ENCODE data around the gene TNFSF13. TPM values are rescaled to one million over a fixed set of nuclear protein-coding genes. Genes with fewer than 3 reads are reported as not detected.

The TNFSF13 gene
- total and polyA plus RNA-seq, 2 of the 8 experiments (the other 6 are each of a cell fraction or from before 2014, with no cell fraction given), result 2.1 to 2.6 TPM

DNA sequence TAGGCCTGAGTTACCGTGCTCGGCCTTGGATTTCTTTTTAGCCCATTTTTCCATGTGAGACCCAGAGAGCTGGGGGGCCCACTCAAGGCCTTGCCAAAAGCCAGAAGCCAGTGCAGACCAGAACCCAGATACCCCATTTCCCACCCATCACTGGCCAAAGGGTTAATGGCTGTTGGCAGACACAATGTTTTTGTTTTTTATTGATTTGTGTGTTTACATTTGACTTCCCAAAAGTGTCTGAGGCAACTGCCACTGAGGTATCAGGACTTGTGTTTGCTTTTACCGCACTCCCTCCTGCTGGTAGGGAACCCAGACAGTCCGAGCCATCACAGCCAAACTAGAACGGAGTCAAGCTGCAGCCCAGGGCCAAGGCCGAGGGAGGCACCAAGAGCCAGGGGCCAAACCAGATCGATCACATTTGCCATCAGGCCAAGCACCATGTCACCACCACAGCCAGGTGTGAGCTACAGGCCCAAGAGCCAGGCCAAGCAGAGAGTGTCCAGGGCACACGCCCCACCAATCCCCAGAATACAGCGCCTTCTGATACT is 17.4 kb upstream of the TNFSF13 start:
- H3K14ac ChIP-seq (ENCODE audit: insufficient read length), result no peak overlapping the region
- no peak overlapping the region for H3K4ac ChIP-seq (replicated peaks; ENCODE audit: insufficient read length, low read depth, low read length)
- H4K8ac ChIP-seq (ENCODE audit: extremely low read depth, insufficient read depth, low read length), result no peak overlapping the region
- H2AK5ac ChIP-seq (ENCODE audit: low read depth, low read length), result no peak overlapping the region
- no peak overlapping the region for H2BK20ac ChIP-seq (ENCODE audit: low read length)
- no peaks in the 10 kb centered on the region for H3K36me3 ChIP-seq (ENCODE audit: control insufficient read depth in 2 of 4, insufficient read depth in 4 of 4, low read length in 3 of 4)
- no peak overlapping the region for H4K5ac ChIP-seq (ENCODE audit: insufficient read length, low read depth, low read length)
- H2AFZ ChIP-seq (ENCODE audit: low read length), result no peak overlapping the region
- DNase-seq (ENCODE audit: low read depth in 1 of 2, low spot score in 2 of 2) (no peak), FAIRE-seq (no peak)
- no peak overlapping the region for H4K91ac ChIP-seq (replicated peaks; ENCODE audit: insufficient read length, low read length)
- H3K9ac ChIP-seq (replicated peaks in 1 of 4; ENCODE audit: extremely low read depth in 1 of 4, low read depth in 3 of 4, low read length in 3 of 4), result no peak overlapping the region
- no peaks in the 10 kb centered on the region for H4K20me1 ChIP-seq (replicated peaks in 1 of 2; ENCODE audit: control insufficient read depth in 1 of 2, insufficient read depth in 2 of 2, low read length in 2 of 2)
- POLR2A ChIA-PET (ENCODE audit: partially characterized antibody), result interaction anchor here (0.7 to 1.0 kb wide), 2 partner anchors 16 to 57 kb away, joined by 3 to 4 read pairs; partner anchors contain the start of gene POLR2A
- H3K79me1 ChIP-seq (ENCODE audit: low read depth, low read length), result no peaks in the 10 kb centered on the region
- TF ChIP-seq, protein P1, sequence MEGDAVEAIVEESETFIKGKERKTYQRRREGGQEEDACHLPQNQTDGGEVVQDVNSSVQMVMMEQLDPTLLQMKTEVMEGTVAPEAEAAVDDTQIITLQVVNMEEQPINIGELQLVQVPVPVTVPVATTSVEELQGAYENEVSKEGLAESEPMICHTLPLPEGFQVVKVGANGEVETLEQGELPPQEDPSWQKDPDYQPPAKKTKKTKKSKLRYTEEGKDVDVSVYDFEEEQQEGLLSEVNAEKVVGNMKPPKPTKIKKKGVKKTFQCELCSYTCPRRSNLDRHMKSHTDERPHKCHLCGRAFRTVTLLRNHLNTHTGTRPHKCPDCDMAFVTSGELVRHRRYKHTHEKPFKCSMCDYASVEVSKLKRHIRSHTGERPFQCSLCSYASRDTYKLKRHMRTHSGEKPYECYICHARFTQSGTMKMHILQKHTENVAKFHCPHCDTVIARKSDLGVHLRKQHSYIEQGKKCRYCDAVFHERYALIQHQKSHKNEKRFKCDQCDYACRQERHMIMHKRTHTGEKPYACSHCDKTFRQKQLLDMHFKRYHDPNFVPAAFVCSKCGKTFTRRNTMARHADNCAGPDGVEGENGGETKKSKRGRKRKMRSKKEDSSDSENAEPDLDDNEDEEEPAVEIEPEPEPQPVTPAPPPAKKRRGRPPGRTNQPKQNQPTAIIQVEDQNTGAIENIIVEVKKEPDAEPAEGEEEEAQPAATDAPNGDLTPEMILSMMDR (IDR thresholded peaks at IDR 0.05; ENCODE audit: control extremely low read depth in 1 of 3, insufficient read depth in 1 of 3, low read depth in 1 of 3, low read length in 3 of 3), result no peak
- no peak for TF ChIP-seq RNF2 (IDR thresholded peaks at IDR 0.05; ENCODE audit: borderline replicate concordance, low read depth, low read length, missing control alignments, poor library complexity, severe bottlenecking)
- no peak for TF ChIP-seq TAF7 (optimal IDR thresholded peaks at IDR 0.05; ENCODE audit: borderline replicate concordance, low read depth, low read length)
- TF ChIP-seq ATF2 (IDR thresholded peaks at IDR 0.05; ENCODE audit: low read length), result no peak
- no peak for TF ChIP-seq HDAC6 (IDR thresholded peaks at IDR 0.05; ENCODE audit: low read depth, low read length)
- TF ChIP-seq NANOG (IDR thresholded peaks at IDR 0.05; ENCODE audit: insufficient read depth, low read depth, low read length, poor library complexity, severe bottlenecking), result no peak
- no peak overlapping the region for H3K23ac ChIP-seq (ENCODE audit: insufficient read length)
- peaks cover 0 to 4% of the 10 kb centered on the region in 2 experiments; a peak in 1 of 4 replicates for H3K9me3 ChIP-seq (ENCODE audit: insufficient read depth in 2 of 2, low read depth in 1 of 2, low read length in 1 of 2)
- H3K23me2 ChIP-seq (ENCODE audit: low read depth, low read length), result no peaks in the 10 kb centered on the region
- no peak overlapping the region for H3K56ac ChIP-seq (replicated peaks; ENCODE audit: insufficient read length, low read depth, low read length)
- H2BK5ac ChIP-seq (ENCODE audit: low read depth, low read length), result no peak overlapping the region
- H3K27me3 ChIP-seq (replicated peaks in 1 of 4; ENCODE audit: control insufficient read depth in 3 of 4, extremely low read depth in 1 of 4, insufficient read depth in 3 of 4, low read length in 3 of 4), result no peaks in the 10 kb centered on the region
- no peak overlapping the region for H2BK12ac ChIP-seq (ENCODE audit: low read depth, low read length)
- no peak overlapping the region for H3K27ac ChIP-seq (ENCODE audit: low read depth, low read length)
- CTCF ChIA-PET (ENCODE audit: partially characterized antibody), result interaction anchor here (0.6 to 3.8 kb wide), 9 partner anchors 10 to 145 kb away, joined by 3 to 14 read pairs (median 3); partner anchors contain the start of gene SOX15
- no peaks in the 10 kb centered on the region for H3K79me2 ChIP-seq (ENCODE audit: control insufficient read depth in 1 of 2, insufficient read depth in 2 of 2, low read length in 2 of 2)
- WGBS, 2 experiments (ENCODE audit: extremely low coverage in 1 of 2, insufficient coverage in 1 of 2, insufficient read length in 1 of 2, insufficient replicate concordance in 2 of 2, low coverage in 1 of 2, low lambda C conversion rate in 2 of 2, missing lambda C conversion rate in 1 of 2), result 91% methylated on average over 9 of the region's 9 CpGs; no CpG with 5 or more reads in 1 of the 2 experiments
- H2BK120ac ChIP-seq (replicated peaks; ENCODE audit: low read depth, low read length), result no peak overlapping the region
- no peaks in the 10 kb centered on the region for H3K4me1 ChIP-seq (replicated peaks in 1 of 4; ENCODE audit: control insufficient read depth in 3 of 4, insufficient read depth in 4 of 4, low read length in 3 of 4)
- no peak overlapping the region for H3K4me2 ChIP-seq (ENCODE audit: insufficient read depth in 1 of 2, low read depth in 2 of 2, low read length in 2 of 2)
- H3K4me3 ChIP-seq (ENCODE audit: extremely low read depth in 1 of 4, insufficient read depth in 2 of 4, low read depth in 3 of 4, low read length in 4 of 4), result no peak overlapping the region
- no peak overlapping the region for H3K18ac ChIP-seq (ENCODE audit: extremely low read depth, low read length)
- no peak overlapping the region for H2BK15ac ChIP-seq (ENCODE audit: low read length)

Data from H1 (cell line).